SK-N-SH treated with all-trans-retinoic acid at 6 μM for 48 hours (cell line): ENCODE results near the gene PAQR8.

Source experiments
- ATAC-seq: fragments of 200-7000 bp; cut with Tn5 transposase; 3 replicates; pipeline ENCODE4 v1.9.1; 2020; ENCODE audit warnings: mild to moderate bottlenecking, moderate library complexity
- ARNTL ChIP-seq: fragments of 450-650 bp; formaldehyde crosslinking; IDR thresholded peaks from 2 replicates; pipeline ENCODE4 v1.5.0; 2020; ENCODE audit warnings: low read depth, mild to moderate bottlenecking, moderate library complexity, borderline replicate concordance
- BACH2 ChIP-seq: fragments of 250-450 bp; sonication (Bioruptor Pico); IDR thresholded peaks from 2 replicates; pipeline ENCODE4 v1.9.0; 2021; ENCODE audit warnings: mild to moderate bottlenecking, borderline replicate concordance
- CREB5 ChIP-seq: fragments of 250-450 bp; sonication (Bioruptor Pico); IDR thresholded peaks from 2 replicates; pipeline ENCODE4 v1.5.1; 2020; ENCODE audit warnings: low read depth, mild to moderate bottlenecking, moderate library complexity
- CSDC2 ChIP-seq: fragments of 250-450 bp; sonication (Bioruptor Pico); IDR thresholded peaks from 2 replicates; pipeline ENCODE4 v1.5.0; 2020; ENCODE audit warnings: mild to moderate bottlenecking, moderate library complexity
- CSRNP3 ChIP-seq: fragments of 250-450 bp; sonication (Bioruptor Pico); IDR thresholded peaks from 2 replicates; pipeline ENCODE4 v1.5.1; 2021; ENCODE audit warnings: mild to moderate bottlenecking, moderate library complexity
- ESRRG ChIP-seq: fragments of 250-450 bp; sonication (Bioruptor Pico); IDR thresholded peaks from 2 replicates; pipeline ENCODE4 v1.6.1; 2021; ENCODE audit warnings: mild to moderate bottlenecking
- GLIS3 ChIP-seq: fragments of 250-450 bp; sonication (Bioruptor Pico); IDR thresholded peaks from 2 replicates; pipeline ENCODE4 v1.5.0; 2020; ENCODE audit warnings: mild to moderate bottlenecking, moderate library complexity
- ISL1 ChIP-seq: fragments of 250-450 bp; sonication (Bioruptor Pico); IDR thresholded peaks from 2 replicates; pipeline ENCODE4 v2.1.2; 2022; ENCODE audit warnings: mild to moderate bottlenecking, moderate library complexity
- OSR1 ChIP-seq: fragments of 250-450 bp; sonication (Bioruptor Pico); IDR thresholded peaks from 2 replicates; pipeline ENCODE4 v1.8.0; 2022; ENCODE audit warnings: moderate library complexity, mild to moderate bottlenecking, inconsistent platforms
- PATZ1 ChIP-seq: fragments of 250-450 bp; sonication (Bioruptor Pico); IDR thresholded peaks from 2 replicates; pipeline ENCODE4 v1.8.0; 2020; ENCODE audit warnings: mild to moderate bottlenecking, moderate library complexity, borderline replicate concordance
- POU6F1 ChIP-seq: fragments of 250-450 bp; sonication (Bioruptor Pico); IDR thresholded peaks from 2 replicates; pipeline ENCODE4 v1.8.0; 2021; ENCODE audit warnings: low read depth, mild to moderate bottlenecking, moderate library complexity, borderline replicate concordance
- PPARA ChIP-seq: fragments of 250-450 bp; sonication (Bioruptor Pico); IDR thresholded peaks from 2 replicates; pipeline ENCODE4 v1.5.0; 2020; ENCODE audit warnings: mild to moderate bottlenecking, borderline replicate concordance
- RARB ChIP-seq: fragments of 250-450 bp; sonication (Bioruptor Pico); IDR thresholded peaks from 2 replicates; pipeline ENCODE4 v1.8.0; 2021; ENCODE audit warnings: mild to moderate bottlenecking, moderate library complexity
- TCF4 ChIP-seq: fragments of 250-450 bp; sonication (Bioruptor Pico); IDR thresholded peaks from 2 replicates; pipeline ENCODE4 v1.8.0; 2021; ENCODE audit warnings: mild to moderate bottlenecking, moderate library complexity, borderline replicate concordance
- TOX ChIP-seq: fragments of 250-450 bp; sonication (Bioruptor Pico); IDR thresholded peaks from 2 replicates; pipeline ENCODE4 v1.8.0; 2021; ENCODE audit warnings: mild to moderate bottlenecking, moderate library complexity, borderline replicate concordance
- TSHZ2 ChIP-seq: fragments of 250-450 bp; sonication (Bioruptor Pico); IDR thresholded peaks from 2 replicates; pipeline ENCODE4 v1.5.0; 2020; ENCODE audit warnings: mild to moderate bottlenecking, moderate library complexity
- ZFP3 ChIP-seq: fragments of 250-450 bp; sonication (Bioruptor Pico); IDR thresholded peaks from 2 replicates; pipeline ENCODE4 v1.5.0; 2020; ENCODE audit warnings: mild to moderate bottlenecking, moderate library complexity
- ZFP30 ChIP-seq: fragments of 450-650 bp; formaldehyde crosslinking; IDR thresholded peaks from 2 replicates; pipeline ENCODE4 v1.5.0; 2022; ENCODE audit warnings: mild to moderate bottlenecking, moderate library complexity
- ZNF565 ChIP-seq: fragments of 450-650 bp; formaldehyde crosslinking; conservative IDR thresholded peaks from 2 replicates; pipeline ENCODE4 v1.5.0; 2020; ENCODE audit warnings: low read depth, mild to moderate bottlenecking, moderate library complexity
- ZNF70 ChIP-seq: fragments of 450-650 bp; formaldehyde crosslinking; IDR thresholded peaks from 2 replicates; pipeline ENCODE4 v1.5.0; 2020; ENCODE audit warnings: mild to moderate bottlenecking, moderate library complexity
- ZNF8 ChIP-seq: fragments of 450-650 bp; formaldehyde crosslinking; IDR thresholded peaks from 2 replicates; pipeline ENCODE4 v1.5.0; 2020; ENCODE audit warnings: mild to moderate bottlenecking, moderate library complexity

PAQR8 gene

GRCh38 chr6:52411911-52412310 is 50.0 kb downstream of the PAQR8 start:
- TF ChIP-seq ARNTL (CRISPR knock-in tag), result no peak
- TF ChIP-seq CREB5 (CRISPR knock-in tag), result no peak
- no peak for TF ChIP-seq ZNF70 (CRISPR knock-in tag)
- TF ChIP-seq ISL1 (CRISPR knock-in tag), result no peak
- no peak for TF ChIP-seq POU6F1

GRCh38 chr6:52415333-52415732 is 53.4 kb downstream of the PAQR8 start:
- no peak for TF ChIP-seq TCF4 (CRISPR knock-in tag)
- no peak for TF ChIP-seq BACH2 (CRISPR knock-in tag)
- TF ChIP-seq OSR1 (CRISPR knock-in tag), result no peak
- TF ChIP-seq POU6F1, result no peak
- TF ChIP-seq ZNF8, result no peak
- TF ChIP-seq ISL1 (CRISPR knock-in tag), result no peak
- no peak for TF ChIP-seq ESRRG (CRISPR knock-in tag)
- TF ChIP-seq PATZ1 (CRISPR knock-in tag), result no peak
- TF ChIP-seq ZNF565, result no peak
- TF ChIP-seq ZFP3 (CRISPR knock-in tag), result no peak
- no peak for TF ChIP-seq RARB (CRISPR knock-in tag)
- TF ChIP-seq TSHZ2 (CRISPR knock-in tag), result no peak
- TF ChIP-seq PPARA (CRISPR knock-in tag), result no peak
- TF ChIP-seq GLIS3 (CRISPR knock-in tag), result no peak
- TF ChIP-seq CREB5 (CRISPR knock-in tag), result no peak
- no peak for TF ChIP-seq ZFP30 (CRISPR knock-in tag)
- no peak for TF ChIP-seq TOX (CRISPR knock-in tag)
- TF ChIP-seq CSDC2 (CRISPR knock-in tag), result no peak
- no peak for TF ChIP-seq CSRNP3 (CRISPR knock-in tag)
- ATAC-seq, result no peak

More at GRCh38 chr6:52411911-52412310, 50.0 kb downstream of the PAQR8 start:
- ATAC-seq, result no peak
